Bronchial epithelial cell (primary cell): ENCODE measurements around the gene TMSB10. TPM values are rescaled to one million over a fixed set of nuclear protein-coding genes. Genes with fewer than 3 reads are reported as not detected.

Experiments used
- DNase-seq: peaks from one replicate; pipeline ENCODE4 v3.0.0-alpha.2; 2010; ENCODE audit warnings: low read depth
- FAIRE-seq: peaks from 2 replicates; lab custom pipeline; 2011; peaks lifted over from hg19 to GRCh38; lab: Jason Lieb, UNC
- H3K27me3 ChIP-seq: 2 replicates; pipeline ENCODE4 v1.5.1; 2011; ENCODE audit warnings: low read length; ENCODE audit not compliant: control insufficient read depth, insufficient read depth
- H3K36me3 ChIP-seq: 2 replicates; pipeline ENCODE4 v1.5.1; 2011; ENCODE audit warnings: low read length; ENCODE audit not compliant: control insufficient read depth, insufficient read depth
- H3K4me3 ChIP-seq: 2 replicates; pipeline ENCODE4 v1.5.1; 2011; ENCODE audit warnings: mild to moderate bottlenecking, low read depth, low read length, control low read depth
- total RNA-seq: library from RNA; depleted of rRNA; stranded (reverse); fragments of >200 nt; gene quantifications from 2 replicates; pipeline ENCODE4 v1.2.1, GENCODE V29; 2014
- TF ChIP-seq, protein P1 (sequence below): IDR thresholded peaks from 2 replicates; pipeline ENCODE4 v1.5.1; 2011; ENCODE audit warnings: mild to moderate bottlenecking, moderate library complexity, low read length, control low read depth, inconsistent platforms; ENCODE audit not compliant: insufficient read depth, severe bottlenecking

Gene TMSB10
- total RNA-seq, 1 donor from 2014 or later = 8,033 TPM

DNA sequence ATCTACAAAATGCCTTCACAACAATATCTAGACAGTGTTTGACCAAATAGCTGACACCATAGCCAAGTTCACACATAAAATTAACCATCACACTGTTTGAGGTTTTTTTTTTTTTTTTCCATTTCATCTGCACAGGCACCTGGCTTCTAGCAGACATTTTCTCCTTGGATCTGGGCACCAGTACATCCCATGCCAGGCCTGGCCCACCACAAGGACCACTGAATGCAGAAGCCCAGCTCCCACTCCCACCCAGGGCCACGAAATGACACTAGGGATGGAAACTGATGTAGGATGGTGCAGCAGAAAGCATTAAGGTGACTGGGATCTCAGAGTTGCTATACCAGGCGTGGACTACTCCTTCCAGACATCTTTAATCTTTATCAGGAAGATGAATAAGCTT is 13.0 kb downstream of the TMSB10 start:
- no peak for FAIRE-seq
- Histone ChIP-seq H3K36me3 (no peaks in the 10 kb centered on the region), H3K27me3 (no peaks in the 10 kb centered on the region), H3K4me3 (no peak overlapping the region)
- no peak for DNase-seq
- TF ChIP-seq, protein P1, sequence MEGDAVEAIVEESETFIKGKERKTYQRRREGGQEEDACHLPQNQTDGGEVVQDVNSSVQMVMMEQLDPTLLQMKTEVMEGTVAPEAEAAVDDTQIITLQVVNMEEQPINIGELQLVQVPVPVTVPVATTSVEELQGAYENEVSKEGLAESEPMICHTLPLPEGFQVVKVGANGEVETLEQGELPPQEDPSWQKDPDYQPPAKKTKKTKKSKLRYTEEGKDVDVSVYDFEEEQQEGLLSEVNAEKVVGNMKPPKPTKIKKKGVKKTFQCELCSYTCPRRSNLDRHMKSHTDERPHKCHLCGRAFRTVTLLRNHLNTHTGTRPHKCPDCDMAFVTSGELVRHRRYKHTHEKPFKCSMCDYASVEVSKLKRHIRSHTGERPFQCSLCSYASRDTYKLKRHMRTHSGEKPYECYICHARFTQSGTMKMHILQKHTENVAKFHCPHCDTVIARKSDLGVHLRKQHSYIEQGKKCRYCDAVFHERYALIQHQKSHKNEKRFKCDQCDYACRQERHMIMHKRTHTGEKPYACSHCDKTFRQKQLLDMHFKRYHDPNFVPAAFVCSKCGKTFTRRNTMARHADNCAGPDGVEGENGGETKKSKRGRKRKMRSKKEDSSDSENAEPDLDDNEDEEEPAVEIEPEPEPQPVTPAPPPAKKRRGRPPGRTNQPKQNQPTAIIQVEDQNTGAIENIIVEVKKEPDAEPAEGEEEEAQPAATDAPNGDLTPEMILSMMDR = no peak

DNA sequence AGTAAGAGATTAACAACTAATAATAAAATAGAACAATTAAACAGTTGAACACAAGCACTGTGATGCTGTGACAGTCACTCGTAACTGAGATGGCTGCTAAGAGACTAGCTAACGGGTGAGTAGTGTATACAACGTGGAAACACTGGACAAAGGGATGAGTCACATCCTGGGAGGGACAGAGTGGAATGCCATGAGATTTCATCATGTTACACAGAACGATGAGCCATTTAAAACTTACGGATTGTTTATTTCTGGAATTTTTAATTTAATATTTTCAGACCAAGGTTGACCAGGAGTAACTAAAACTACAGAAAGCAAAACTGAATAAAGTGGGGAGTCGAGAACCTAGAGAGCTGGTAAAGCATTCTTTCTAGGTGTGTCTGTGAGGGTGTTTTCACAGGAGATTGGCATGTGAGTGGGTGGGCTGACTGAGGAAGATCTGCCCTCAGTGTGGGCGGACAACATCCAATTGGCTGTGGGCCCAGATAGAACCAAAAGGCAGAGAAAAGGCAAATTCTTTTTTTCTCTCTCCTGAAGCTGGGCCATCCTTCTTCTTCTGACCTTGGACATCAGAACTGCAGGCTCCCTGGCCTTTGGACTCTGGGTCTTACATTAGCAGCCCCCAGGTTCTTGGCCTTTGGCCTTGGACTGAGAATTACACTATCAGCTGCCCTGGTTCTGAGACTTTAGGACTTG is 14.6 kb downstream of the TMSB10 start:
- DNase-seq (peak; percentile 98), FAIRE-seq (no peak)
- TF ChIP-seq, protein P1 = no peak
- no peaks in the 10 kb centered on the region for H3K36me3 ChIP-seq
- no peaks in the 10 kb centered on the region for H3K27me3 ChIP-seq
- H3K4me3 ChIP-seq = no peak overlapping the region

DNA sequence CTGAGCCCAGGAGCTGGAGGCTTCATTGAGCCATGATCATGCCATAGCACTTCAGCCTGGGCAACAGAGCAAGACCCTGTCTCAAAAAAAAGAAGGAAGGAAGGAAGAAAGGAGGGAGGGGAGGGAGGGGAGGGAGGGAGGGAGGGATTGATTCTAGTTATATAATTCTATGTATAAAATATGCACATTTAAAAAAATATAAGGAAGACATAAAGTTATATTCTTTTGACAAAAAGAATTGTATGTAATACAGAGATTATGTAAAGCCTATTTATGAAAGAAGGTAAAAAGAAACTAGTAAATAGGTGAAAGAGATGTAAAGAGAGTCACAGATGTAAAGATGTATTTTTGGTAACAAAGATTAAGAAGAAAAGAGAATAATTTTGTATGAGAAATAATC is 17.6 kb downstream of the TMSB10 start:
- H3K36me3 ChIP-seq = no peaks in the 10 kb centered on the region
- TF ChIP-seq, protein P1 = no peak
- H3K4me3 ChIP-seq = no peak overlapping the region
- no peak for FAIRE-seq
- DNase-seq = no peak
- no peaks in the 10 kb centered on the region for H3K27me3 ChIP-seq

DNA sequence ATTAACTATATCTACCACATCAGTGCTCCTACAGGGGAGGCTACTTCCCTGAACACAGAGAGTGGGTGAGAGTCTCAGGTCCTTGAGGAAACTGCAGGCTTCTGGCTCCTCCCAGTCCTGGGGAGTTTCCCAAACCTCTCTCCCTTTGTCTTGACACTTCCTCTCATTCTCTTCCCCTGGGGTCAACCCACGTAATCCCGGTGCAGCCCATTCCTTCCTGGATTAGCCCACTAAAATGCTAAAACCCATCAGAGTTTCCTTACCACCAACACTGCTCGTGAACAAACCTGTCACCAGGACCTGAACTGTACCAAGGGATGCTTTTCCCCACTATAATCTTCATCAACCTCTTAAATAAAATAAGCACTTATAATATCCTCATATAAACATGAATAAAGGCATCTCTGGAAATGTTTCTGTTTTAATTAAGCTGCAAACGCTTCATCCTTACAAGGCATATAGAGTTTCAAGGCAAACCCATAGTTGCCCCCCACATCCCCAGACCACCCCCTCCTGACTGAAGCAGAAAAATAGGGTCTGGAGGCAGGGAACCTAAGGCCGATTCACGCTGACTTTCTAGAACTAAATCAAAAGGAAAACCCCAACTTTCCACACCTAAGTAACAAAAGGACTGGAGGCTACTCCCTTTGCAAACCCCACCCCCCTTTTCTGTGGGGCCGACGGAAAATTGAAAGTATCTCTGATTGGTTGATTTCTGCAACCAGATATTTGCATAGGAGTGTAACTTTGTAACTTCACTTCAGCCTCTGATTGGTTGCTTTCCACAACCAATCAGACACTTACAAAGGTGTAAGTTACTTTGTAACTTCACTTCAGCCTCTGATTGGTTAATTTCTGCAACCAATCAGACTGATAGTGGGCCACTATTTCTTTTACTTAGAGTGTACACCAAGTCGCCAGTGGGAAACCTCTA is 19.0 kb downstream of the TMSB10 start:
- DNase-seq (peak; percentile 87), FAIRE-seq (no peak)
- Histone ChIP-seq H3K36me3 (no peaks in the 10 kb centered on the region), H3K27me3 (no peaks in the 10 kb centered on the region), H3K4me3 (no peak overlapping the region)
- TF ChIP-seq, protein P1 = no peak

DNA sequence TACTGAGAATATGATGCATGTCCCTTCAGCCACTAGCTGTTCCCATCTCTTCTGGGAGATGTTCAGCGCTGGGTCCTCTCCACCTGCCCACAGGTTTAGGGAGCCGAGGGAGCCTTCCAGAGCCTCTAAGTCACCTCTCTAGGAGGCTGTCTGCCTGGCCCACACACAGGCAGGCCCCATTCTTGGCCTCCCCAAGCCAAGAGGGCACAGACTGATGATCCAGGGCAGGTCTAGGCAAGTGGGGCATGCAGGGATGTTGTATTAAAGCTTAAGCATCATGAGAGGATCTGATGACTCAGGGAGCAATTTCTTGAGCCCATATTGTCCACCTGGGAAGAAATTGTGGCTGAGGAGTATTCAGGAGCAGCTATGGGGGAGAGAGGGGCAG is 19.9 kb downstream of the TMSB10 start:
- Histone ChIP-seq H3K36me3 (no peaks in the 10 kb centered on the region), H3K4me3 (no peak overlapping the region), H3K27me3 (no peaks in the 10 kb centered on the region)
- no peak for FAIRE-seq
- TF ChIP-seq, protein P1 = no peak
- peak; percentile 95 for DNase-seq
